ENCODE data around the gene POR.

DNA sequence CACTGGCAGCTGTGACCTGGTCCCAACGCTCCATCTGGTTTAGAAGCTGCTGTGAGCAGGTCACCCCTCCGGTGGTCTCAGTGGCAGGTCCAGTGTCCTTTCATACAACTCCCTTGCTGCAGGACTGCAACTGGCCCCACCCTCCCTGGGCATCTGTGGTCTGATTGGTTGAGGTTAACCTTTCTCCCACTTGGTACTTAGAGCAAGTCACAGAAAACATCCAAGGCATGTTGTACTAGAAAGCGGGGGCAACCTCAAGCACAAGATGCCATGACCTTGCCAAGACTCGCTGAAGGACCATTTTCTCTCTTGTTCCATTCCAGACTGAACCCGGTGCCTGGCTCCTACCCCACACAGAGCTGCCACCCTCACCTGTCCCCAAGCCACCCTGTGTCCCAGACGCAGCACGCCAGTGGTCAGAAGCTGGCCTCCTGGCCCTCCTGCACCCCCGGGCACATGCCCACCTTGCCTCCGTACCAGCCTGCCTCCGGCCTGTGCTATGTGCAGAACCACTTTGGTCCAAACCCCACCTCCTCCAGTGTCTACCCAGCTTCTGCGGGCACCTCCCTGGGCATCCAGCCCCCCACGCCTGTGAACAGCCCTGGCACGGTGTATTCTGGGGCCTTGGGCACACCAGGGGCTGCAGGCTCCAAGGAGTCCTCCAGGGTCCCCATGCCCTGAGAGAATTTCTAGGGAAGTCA lies 27.1 kb upstream of the POR start:
- TF ChIP-seq POLR2AphosphoS5 (IDR thresholded peaks at IDR 0.05; ENCODE audit: low read depth, low read length) (no peak), TCF7L2 (IDR thresholded peaks at IDR 0.05; ENCODE audit: low read depth, low read length) (no peak)
- TF ChIP-seq, protein P1, sequence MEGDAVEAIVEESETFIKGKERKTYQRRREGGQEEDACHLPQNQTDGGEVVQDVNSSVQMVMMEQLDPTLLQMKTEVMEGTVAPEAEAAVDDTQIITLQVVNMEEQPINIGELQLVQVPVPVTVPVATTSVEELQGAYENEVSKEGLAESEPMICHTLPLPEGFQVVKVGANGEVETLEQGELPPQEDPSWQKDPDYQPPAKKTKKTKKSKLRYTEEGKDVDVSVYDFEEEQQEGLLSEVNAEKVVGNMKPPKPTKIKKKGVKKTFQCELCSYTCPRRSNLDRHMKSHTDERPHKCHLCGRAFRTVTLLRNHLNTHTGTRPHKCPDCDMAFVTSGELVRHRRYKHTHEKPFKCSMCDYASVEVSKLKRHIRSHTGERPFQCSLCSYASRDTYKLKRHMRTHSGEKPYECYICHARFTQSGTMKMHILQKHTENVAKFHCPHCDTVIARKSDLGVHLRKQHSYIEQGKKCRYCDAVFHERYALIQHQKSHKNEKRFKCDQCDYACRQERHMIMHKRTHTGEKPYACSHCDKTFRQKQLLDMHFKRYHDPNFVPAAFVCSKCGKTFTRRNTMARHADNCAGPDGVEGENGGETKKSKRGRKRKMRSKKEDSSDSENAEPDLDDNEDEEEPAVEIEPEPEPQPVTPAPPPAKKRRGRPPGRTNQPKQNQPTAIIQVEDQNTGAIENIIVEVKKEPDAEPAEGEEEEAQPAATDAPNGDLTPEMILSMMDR (IDR thresholded peaks at IDR 0.05): no peak

Measured in Panc1 (cell line).